ENCODE measurements around the gene ANKFY1.

Gene ANKFY1

GRCh38 chr17:4263282-4264215, at the start of gene ANKFY1:
Gene ANKFY1 (minus strand): TSS chr17:4263979. CDS start chr17:4263941, 38 bp downstream.
- TF ChIP-seq CTCF (conservative IDR thresholded peaks at IDR 0.05) = no peak
- H3K27ac ChIP-seq = peak within 1 kb of the TSS; percentile 90

- peak overlapping the region; percentile 66 for H3K27ac ChIP-seq
- no peak for TF ChIP-seq CTCF (conservative IDR thresholded peaks at IDR 0.05)
These were observed 46.7 kb upstream of the ANKFY1 start for GRCh38 chr17:4310354-4311060.

- H3K27ac ChIP-seq = peak overlapping the region; percentile 66
- no peak for TF ChIP-seq CTCF (conservative IDR thresholded peaks at IDR 0.05)
These were observed 46.1 kb upstream of the ANKFY1 start for GRCh38 chr17:4309897-4310296.

- TF ChIP-seq CTCF (conservative IDR thresholded peaks at IDR 0.05) = no peak
- no peak overlapping the region for H3K27ac ChIP-seq
These were observed 43.6 kb upstream of the ANKFY1 start for GRCh38 chr17:4307179-4307930.

GRCh38 chr17:4305224-4305623, 41.4 kb upstream of the ANKFY1 start:
- H3K27ac ChIP-seq = no peak overlapping the region
- TF ChIP-seq CTCF (conservative IDR thresholded peaks at IDR 0.05) = no peak

- no peak overlapping the region for H3K27ac ChIP-seq
These were observed 40.7 kb upstream of the ANKFY1 start for GRCh38 chr17:4304417-4305027.

More at GRCh38 chr17:4304417-4305027, 40.7 kb upstream of the ANKFY1 start:
- peak; percentile 89 for TF ChIP-seq CTCF (conservative IDR thresholded peaks at IDR 0.05)

Data from VCaP (cell line).